Measurements from ENCODE around the gene RAB1A. TPM values are rescaled to one million over a fixed set of nuclear protein-coding genes. Genes with fewer than 3 reads are reported as not detected.
A peak's percentile ranks its signal among the peaks of the same experiment; 100 is the strongest.

RAB1A gene
- total and polyA plus RNA-seq, 2 of the 13 experiments (the other 11 are each of a cell fraction or from before 2014, with no cell fraction given), result 206 to 226 TPM

DNA sequence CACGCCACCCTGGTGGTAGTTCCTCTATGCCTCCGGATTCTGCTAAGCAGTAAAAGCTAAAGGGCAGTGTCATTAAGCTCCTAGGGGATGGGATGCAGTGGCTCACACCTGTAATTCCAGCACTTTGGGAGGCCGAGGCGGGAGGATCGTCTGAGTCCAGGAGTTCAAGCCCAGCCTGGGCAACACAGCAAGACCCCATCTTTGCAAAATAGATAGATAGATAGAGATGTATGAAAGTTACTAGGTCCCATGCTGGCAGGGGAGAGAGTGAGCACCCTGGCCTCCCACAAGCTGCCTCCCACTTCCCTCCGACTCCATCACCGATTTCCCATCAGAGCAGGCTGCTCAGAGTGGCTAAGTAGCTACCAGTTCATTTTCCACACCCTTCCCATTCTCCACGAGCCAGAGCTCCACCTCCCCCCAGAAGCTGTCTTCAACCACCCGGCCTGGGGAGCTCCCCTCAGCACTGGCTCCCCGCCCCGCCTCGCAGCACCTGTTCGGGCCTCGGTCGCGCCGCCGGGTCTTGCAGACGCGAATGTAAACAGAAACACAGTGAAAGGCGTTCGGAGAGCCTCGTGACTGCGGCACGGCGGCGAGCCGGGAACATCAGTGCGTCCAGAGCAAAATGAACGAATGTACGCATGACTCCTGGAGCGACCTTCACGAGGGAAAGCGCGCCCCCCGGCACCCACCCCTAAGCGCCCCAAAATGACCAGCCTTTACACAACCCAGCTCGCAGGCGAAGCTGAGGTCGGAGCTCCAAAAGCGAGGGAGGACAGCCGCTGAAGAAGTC is 74.3 kb downstream of the RAB1A start (continued):
- TF ChIP-seq, protein P1, sequence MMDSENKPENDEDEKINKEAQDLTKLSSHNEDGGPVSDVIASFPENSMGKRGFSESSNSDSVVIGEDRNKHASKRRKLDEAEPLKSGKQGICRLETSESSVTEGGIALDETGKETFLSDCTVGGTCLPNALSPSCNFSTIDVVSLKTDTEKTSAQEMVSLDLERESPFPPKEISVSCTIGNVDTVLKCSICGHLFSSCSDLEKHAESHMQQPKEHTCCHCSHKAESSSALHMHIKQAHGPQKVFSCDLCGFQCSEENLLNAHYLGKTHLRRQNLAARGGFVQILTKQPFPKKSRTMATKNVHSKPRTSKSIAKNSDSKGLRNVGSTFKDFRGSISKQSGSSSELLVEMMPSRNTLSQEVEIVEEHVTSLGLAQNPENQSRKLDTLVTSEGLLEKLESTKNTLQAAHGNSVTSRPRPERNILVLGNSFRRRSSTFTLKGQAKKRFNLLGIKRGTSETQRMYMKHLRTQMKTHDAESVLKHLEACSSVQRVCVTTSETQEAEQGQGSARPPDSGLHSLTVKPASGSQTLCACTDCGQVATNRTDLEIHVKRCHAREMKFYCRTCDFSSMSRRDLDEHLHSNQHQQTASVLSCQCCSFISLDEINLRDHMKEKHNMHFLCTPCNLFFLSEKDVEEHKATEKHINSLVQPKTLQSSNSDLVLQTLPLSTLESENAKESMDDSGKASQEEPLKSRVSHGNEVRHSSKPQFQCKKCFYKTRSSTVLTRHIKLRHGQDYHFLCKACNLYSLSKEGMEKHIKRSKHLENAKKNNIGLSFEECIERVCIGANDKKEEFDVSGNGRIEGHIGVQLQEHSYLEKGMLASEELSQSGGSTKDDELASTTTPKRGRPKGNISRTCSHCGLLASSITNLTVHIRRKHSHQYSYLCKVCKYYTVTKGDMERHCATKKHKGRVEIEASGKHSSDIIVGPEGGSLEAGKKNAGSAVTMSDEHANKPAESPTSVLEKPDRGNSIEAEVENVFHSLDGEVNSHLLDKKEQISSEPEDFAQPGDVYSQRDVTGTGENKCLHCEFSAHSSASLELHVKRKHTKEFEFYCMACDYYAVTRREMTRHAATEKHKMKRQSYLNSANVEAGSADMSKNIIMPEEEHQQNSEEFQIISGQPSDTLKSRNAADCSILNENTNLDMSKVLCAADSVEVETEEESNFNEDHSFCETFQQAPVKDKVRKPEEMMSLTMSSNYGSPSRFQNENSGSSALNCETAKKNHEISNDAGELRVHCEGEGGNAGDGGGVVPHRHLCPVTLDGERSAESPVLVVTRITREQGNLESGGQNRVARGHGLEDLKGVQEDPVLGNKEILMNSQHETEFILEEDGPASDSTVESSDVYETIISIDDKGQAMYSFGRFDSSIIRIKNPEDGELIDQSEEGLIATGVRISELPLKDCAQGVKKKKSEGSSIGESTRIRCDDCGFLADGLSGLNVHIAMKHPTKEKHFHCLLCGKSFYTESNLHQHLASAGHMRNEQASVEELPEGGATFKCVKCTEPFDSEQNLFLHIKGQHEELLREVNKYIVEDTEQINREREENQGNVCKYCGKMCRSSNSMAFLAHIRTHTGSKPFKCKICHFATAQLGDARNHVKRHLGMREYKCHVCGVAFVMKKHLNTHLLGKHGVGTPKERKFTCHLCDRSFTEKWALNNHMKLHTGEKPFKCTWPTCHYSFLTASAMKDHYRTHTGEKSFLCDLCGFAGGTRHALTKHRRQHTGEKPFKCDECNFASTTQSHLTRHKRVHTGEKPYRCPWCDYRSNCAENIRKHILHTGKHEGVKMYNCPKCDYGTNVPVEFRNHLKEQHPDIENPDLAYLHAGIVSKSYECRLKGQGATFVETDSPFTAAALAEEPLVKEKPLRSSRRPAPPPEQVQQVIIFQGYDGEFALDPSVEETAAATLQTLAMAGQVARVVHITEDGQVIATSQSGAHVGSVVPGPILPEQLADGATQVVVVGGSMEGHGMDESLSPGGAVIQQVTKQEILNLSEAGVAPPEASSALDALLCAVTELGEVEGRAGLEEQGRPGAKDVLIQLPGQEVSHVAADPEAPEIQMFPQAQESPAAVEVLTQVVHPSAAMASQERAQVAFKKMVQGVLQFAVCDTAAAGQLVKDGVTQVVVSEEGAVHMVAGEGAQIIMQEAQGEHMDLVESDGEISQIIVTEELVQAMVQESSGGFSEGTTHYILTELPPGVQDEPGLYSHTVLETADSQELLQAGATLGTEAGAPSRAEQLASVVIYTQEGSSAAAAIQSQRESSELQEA (CRISPR knock-in tag; IDR thresholded peaks at IDR 0.05; ENCODE audit: not compliant biosample characterization), result peak; percentile 88
- TF ChIP-seq TCF7 (IDR thresholded peaks at IDR 0.05; ENCODE audit: low read depth), result no peak
- TF ChIP-seq GZF1 (CRISPR knock-in tag; IDR thresholded peaks at IDR 0.05), result no peak
- no peak for TF ChIP-seq SNRNP70 (IDR thresholded peaks at IDR 0.05; ENCODE audit: low read depth, low read length)
- TF ChIP-seq, protein P2, sequence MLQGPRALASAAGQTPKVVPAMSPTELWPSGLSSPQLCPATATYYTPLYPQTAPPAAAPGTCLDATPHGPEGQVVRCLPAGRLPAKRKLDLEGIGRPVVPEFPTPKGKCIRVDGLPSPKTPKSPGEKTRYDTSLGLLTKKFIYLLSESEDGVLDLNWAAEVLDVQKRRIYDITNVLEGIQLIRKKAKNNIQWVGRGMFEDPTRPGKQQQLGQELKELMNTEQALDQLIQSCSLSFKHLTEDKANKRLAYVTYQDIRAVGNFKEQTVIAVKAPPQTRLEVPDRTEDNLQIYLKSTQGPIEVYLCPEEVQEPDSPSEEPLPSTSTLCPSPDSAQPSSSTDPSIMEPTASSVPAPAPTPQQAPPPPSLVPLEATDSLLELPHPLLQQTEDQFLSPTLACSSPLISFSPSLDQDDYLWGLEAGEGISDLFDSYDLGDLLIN (CRISPR knock-in tag; IDR thresholded peaks at IDR 0.05; ENCODE audit: borderline replicate concordance), result no peak
- TF ChIP-seq RARG (CRISPR knock-in tag; IDR thresholded peaks at IDR 0.05; ENCODE audit: low read depth), result no peak; the same call in 1 of the 2 replicates
- TF ChIP-seq, protein P3, sequence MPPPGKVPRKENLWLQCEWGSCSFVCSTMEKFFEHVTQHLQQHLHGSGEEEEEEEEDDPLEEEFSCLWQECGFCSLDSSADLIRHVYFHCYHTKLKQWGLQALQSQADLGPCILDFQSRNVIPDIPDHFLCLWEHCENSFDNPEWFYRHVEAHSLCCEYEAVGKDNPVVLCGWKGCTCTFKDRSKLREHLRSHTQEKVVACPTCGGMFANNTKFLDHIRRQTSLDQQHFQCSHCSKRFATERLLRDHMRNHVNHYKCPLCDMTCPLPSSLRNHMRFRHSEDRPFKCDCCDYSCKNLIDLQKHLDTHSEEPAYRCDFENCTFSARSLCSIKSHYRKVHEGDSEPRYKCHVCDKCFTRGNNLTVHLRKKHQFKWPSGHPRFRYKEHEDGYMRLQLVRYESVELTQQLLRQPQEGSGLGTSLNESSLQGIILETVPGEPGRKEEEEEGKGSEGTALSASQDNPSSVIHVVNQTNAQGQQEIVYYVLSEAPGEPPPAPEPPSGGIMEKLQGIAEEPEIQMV (CRISPR knock-in tag; IDR thresholded peaks at IDR 0.05; ENCODE audit: low read depth), result no peak
- no peak for TF ChIP-seq FOXP1 (IDR thresholded peaks at IDR 0.05)
- no peak for TF ChIP-seq FOXP1 (CRISPR knock-in tag; IDR thresholded peaks at IDR 0.05)
- no peak for TF ChIP-seq FOXA1 (IDR thresholded peaks at IDR 0.05)
- TF ChIP-seq FOXA1 (CRISPR knock-in tag; IDR thresholded peaks at IDR 0.05), result peak; percentile 88
- TF ChIP-seq, protein P4, sequence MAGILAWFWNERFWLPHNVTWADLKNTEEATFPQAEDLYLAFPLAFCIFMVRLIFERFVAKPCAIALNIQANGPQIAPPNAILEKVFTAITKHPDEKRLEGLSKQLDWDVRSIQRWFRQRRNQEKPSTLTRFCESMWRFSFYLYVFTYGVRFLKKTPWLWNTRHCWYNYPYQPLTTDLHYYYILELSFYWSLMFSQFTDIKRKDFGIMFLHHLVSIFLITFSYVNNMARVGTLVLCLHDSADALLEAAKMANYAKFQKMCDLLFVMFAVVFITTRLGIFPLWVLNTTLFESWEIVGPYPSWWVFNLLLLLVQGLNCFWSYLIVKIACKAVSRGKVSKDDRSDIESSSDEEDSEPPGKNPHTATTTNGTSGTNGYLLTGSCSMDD (CRISPR knock-in tag; IDR thresholded peaks at IDR 0.05), result no peak
- TF ChIP-seq MBD4 (IDR thresholded peaks at IDR 0.05; ENCODE audit: borderline replicate concordance, low read length), result no peak
- no peak for TF ChIP-seq TEAD3 (CRISPR knock-in tag; optimal IDR thresholded peaks at IDR 0.05; ENCODE audit: borderline replicate concordance)
- TF ChIP-seq, protein P5, sequence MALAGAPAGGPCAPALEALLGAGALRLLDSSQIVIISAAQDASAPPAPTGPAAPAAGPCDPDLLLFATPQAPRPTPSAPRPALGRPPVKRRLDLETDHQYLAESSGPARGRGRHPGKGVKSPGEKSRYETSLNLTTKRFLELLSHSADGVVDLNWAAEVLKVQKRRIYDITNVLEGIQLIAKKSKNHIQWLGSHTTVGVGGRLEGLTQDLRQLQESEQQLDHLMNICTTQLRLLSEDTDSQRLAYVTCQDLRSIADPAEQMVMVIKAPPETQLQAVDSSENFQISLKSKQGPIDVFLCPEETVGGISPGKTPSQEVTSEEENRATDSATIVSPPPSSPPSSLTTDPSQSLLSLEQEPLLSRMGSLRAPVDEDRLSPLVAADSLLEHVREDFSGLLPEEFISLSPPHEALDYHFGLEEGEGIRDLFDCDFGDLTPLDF (CRISPR knock-in tag; IDR thresholded peaks at IDR 0.05), result no peak
- no peak for TF ChIP-seq MBNL3 (CRISPR knock-in tag; conservative IDR thresholded peaks at IDR 0.05)
- no peak for TF ChIP-seq RBFOX2 (IDR thresholded peaks at IDR 0.05; ENCODE audit: low read depth, low read length)
